Trophoblast cell (in vitro differentiated cells and primary cell): ENCODE measurements around the gene ARNT2.

Experiments
- DNase-seq, 2 donors: peaks; one replicate each; pipeline ENCODE4 v3.0.0-alpha.2; 2016
- H2AFZ ChIP-seq: 2 replicates; pipeline ENCODE4 v1.6.1; 2013; ENCODE audit warnings: low read length, moderate library complexity, mild to moderate bottlenecking; ENCODE audit not compliant: insufficient read depth, poor library complexity
- H2AK5ac ChIP-seq: 2 replicates; pipeline ENCODE4 v1.6.1; 2013; ENCODE audit warnings: mild to moderate bottlenecking, low read length
- H2BK120ac ChIP-seq: 2 replicates; pipeline ENCODE4 v1.6.1; 2013; ENCODE audit warnings: low read length, mild to moderate bottlenecking, moderate library complexity; ENCODE audit not compliant: insufficient read depth, poor library complexity
- H2BK12ac ChIP-seq: 2 replicates; pipeline ENCODE4 v1.6.1; 2013; ENCODE audit warnings: mild to moderate bottlenecking, low read length, moderate library complexity
- H2BK5ac ChIP-seq: 2 replicates; pipeline ENCODE4 v1.6.1; 2013; ENCODE audit warnings: low read length, low read depth, moderate library complexity, mild to moderate bottlenecking; ENCODE audit not compliant: poor library complexity
- H3K14ac ChIP-seq: 2 replicates; pipeline ENCODE4 v1.6.1; 2013; ENCODE audit warnings: mild to moderate bottlenecking, low read length
- H3K18ac ChIP-seq: 2 replicates; pipeline ENCODE4 v1.6.1; 2013; ENCODE audit warnings: mild to moderate bottlenecking, low read length
- H3K23ac ChIP-seq: 2 replicates; pipeline ENCODE4 v1.6.1; 2013; ENCODE audit warnings: low read length
- H3K27ac ChIP-seq: 2 replicates; pipeline ENCODE4 v1.5.1; 2013; ENCODE audit warnings: low read depth, mild to moderate bottlenecking, inconsistent platforms, low read length, moderate library complexity
- H3K27me3 ChIP-seq: 2 replicates; pipeline ENCODE4 v1.6.1; 2013; ENCODE audit warnings: inconsistent platforms, mild to moderate bottlenecking, low read length, moderate library complexity; ENCODE audit not compliant: insufficient read depth
- H3K36me3 ChIP-seq, 2 experiments: 1 replicate in 1 of 2; 2 replicates in 1 of 2; pipeline ENCODE4 v1.6.1; 2013; ENCODE audit warnings: low read length in 2 of 2, mild to moderate bottlenecking in 2 of 2, moderate library complexity in 1 of 2; ENCODE audit not compliant: insufficient read depth in 2 of 2, control insufficient read depth in 1 of 2
- H3K4ac ChIP-seq: 2 replicates; pipeline ENCODE4 v1.6.1; 2013; ENCODE audit warnings: low read depth, mild to moderate bottlenecking, low read length, moderate library complexity
- H3K4me1 ChIP-seq, 2 experiments: 1 replicate in 1 of 2; 2 replicates in 1 of 2; pipeline ENCODE4 v1.6.1; 2013; ENCODE audit warnings: low read length in 2 of 2, mild to moderate bottlenecking in 2 of 2, moderate library complexity in 1 of 2; ENCODE audit not compliant: insufficient read depth in 2 of 2, control insufficient read depth in 1 of 2
- H3K4me2 ChIP-seq: 2 replicates; pipeline ENCODE4 v1.6.1; 2013; ENCODE audit warnings: inconsistent platforms, mild to moderate bottlenecking, low read length, moderate library complexity
- H3K4me3 ChIP-seq: 2 replicates; pipeline ENCODE4 v1.5.1; 2013; ENCODE audit warnings: mild to moderate bottlenecking, low read depth, low read length, inconsistent platforms
- H3K79me1 ChIP-seq: one replicate; pipeline ENCODE4 v1.6.1; 2013; ENCODE audit warnings: low read length
- H3K79me2 ChIP-seq: 2 replicates; pipeline ENCODE4 v1.6.1; 2013; ENCODE audit warnings: low read length, mild to moderate bottlenecking; ENCODE audit not compliant: control insufficient read depth, insufficient read depth, poor library complexity
- H3K9ac ChIP-seq: 2 replicates; pipeline ENCODE4 v1.6.1; 2013; ENCODE audit warnings: mild to moderate bottlenecking, low read length
- H3K9me3 ChIP-seq: 2 replicates; pipeline ENCODE4 v1.6.1; 2013; ENCODE audit warnings: low read depth, mild to moderate bottlenecking, control low read depth, inconsistent platforms, low read length; ENCODE audit not compliant: insufficient read depth
- H4K12ac ChIP-seq: 2 replicates; pipeline ENCODE4 v1.6.1; 2013; ENCODE audit warnings: low read depth, mild to moderate bottlenecking, low read length, moderate library complexity
- H4K8ac ChIP-seq: 2 replicates; pipeline ENCODE4 v1.6.1; 2013; ENCODE audit warnings: low read depth, mild to moderate bottlenecking, low read length, moderate library complexity
- H4K91ac ChIP-seq: one replicate; pipeline ENCODE4 v1.6.1; 2013; ENCODE audit warnings: low read depth, mild to moderate bottlenecking, low read length, moderate library complexity
- WGBS: extraction: QIAGEN DNeasy Blood & Tissue Kit; methylation state at CpG from one replicate; pipeline ENCODE4 v1.1.7; 2013; ENCODE audit warnings: missing lambda C conversion rate; ENCODE audit not compliant: insufficient read length, insufficient coverage; ENCODE audit errors: extremely low coverage; 5-methylcytosine and 5-hydroxymethylcytosine counted together

Gene ARNT2

GRCh38 chr15:80536716-80537115 lies 132.5 kb downstream of the ARNT2 start:
- H2AFZ ChIP-seq = no peak overlapping the region
- H2BK12ac ChIP-seq = no peak overlapping the region
- H4K8ac ChIP-seq = no peak overlapping the region
- no peak overlapping the region for H4K12ac ChIP-seq
- no peaks in the 10 kb centered on the region for H3K27me3 ChIP-seq
- no peak overlapping the region for H2BK120ac ChIP-seq
- no peak overlapping the region for H4K91ac ChIP-seq
- no peaks in the 10 kb centered on the region for H3K4me1 ChIP-seq
- no peak overlapping the region for H3K4ac ChIP-seq
- H3K27ac ChIP-seq = no peak overlapping the region
- no peak for DNase-seq
- no peaks in the 10 kb centered on the region for H3K79me1 ChIP-seq
- no peak overlapping the region for H2AK5ac ChIP-seq
- H3K9ac ChIP-seq = no peak overlapping the region
- no peak overlapping the region for H3K18ac ChIP-seq
- no CpG with 5 or more reads among the region's 2 CpGs for WGBS
- no peak overlapping the region for H3K23ac ChIP-seq
- no peaks in the 10 kb centered on the region for H3K36me3 ChIP-seq
- H3K9me3 ChIP-seq = peaks cover 3% of the 10 kb centered on the region
- H3K79me2 ChIP-seq = no peaks in the 10 kb centered on the region
- H2BK5ac ChIP-seq = no peak overlapping the region
- H3K4me3 ChIP-seq = no peak overlapping the region
- H3K4me2 ChIP-seq = no peak overlapping the region
- H3K14ac ChIP-seq = no peak overlapping the region

- Histone ChIP-seq H3K27me3 (no peaks in the 10 kb centered on the region), H4K8ac (no peak overlapping the region), H3K4me3 (no peak overlapping the region), H2BK5ac (no peak overlapping the region), H3K23ac (no peak overlapping the region), H3K4me2 (no peak overlapping the region), H3K14ac (no peak overlapping the region), H2AK5ac (no peak overlapping the region), H3K36me3 (no peaks in the 10 kb centered on the region), H3K27ac (no peak overlapping the region), H3K4me1 (no peaks in the 10 kb centered on the region), H3K9ac (no peak overlapping the region), H2BK12ac (no peak overlapping the region), H3K9me3 (no peaks in the 10 kb centered on the region), H2BK120ac (no peak overlapping the region), H3K79me2 (no peaks in the 10 kb centered on the region), H3K4ac (no peak overlapping the region), H4K12ac (no peak overlapping the region), H2AFZ (no peak overlapping the region), H3K79me1 (no peaks in the 10 kb centered on the region), H3K18ac (no peak overlapping the region), H4K91ac (no peak overlapping the region)
- no peak for DNase-seq
Measured at GRCh38 chr15:80545078-80545477, 140.9 kb downstream of the ARNT2 start.

- WGBS = no CpG with 5 or more reads among the region's 2 CpGs
- Histone ChIP-seq H2BK12ac (no peak overlapping the region), H3K4me2 (no peak overlapping the region), H3K4me1 (no peaks in the 10 kb centered on the region), H2AFZ (no peak overlapping the region), H3K27me3 (no peaks in the 10 kb centered on the region), H3K9ac (no peak overlapping the region), H4K8ac (no peak overlapping the region), H4K91ac (no peak overlapping the region), H3K23ac (no peak overlapping the region), H2BK120ac (no peak overlapping the region), H3K14ac (no peak overlapping the region), H3K18ac (no peak overlapping the region), H2BK5ac (no peak overlapping the region), H3K79me1 (no peaks in the 10 kb centered on the region), H3K36me3 (no peaks in the 10 kb centered on the region), H3K4me3 (no peak overlapping the region), H3K79me2 (no peaks in the 10 kb centered on the region), H2AK5ac (no peak overlapping the region), H3K9me3 (no peaks in the 10 kb centered on the region), H4K12ac (no peak overlapping the region), H3K4ac (no peak overlapping the region), H3K27ac (no peak overlapping the region)
- DNase-seq = no peak
Measured at GRCh38 chr15:80547264-80547663, 143.1 kb downstream of the ARNT2 start.

GRCh38 chr15:80549191-80549590 lies 145.0 kb downstream of the ARNT2 start:
- Histone ChIP-seq H3K18ac (no peak overlapping the region), H3K14ac (no peak overlapping the region), H3K9me3 (no peaks in the 10 kb centered on the region), H3K4me2 (no peak overlapping the region), H3K27ac (no peak overlapping the region), H2BK120ac (no peak overlapping the region), H3K79me2 (no peaks in the 10 kb centered on the region), H2AK5ac (no peak overlapping the region), H2BK12ac (no peak overlapping the region), H3K36me3 (no peaks in the 10 kb centered on the region), H4K12ac (no peak overlapping the region), H3K9ac (no peak overlapping the region), H3K4me3 (no peak overlapping the region), H3K79me1 (no peaks in the 10 kb centered on the region), H2BK5ac (no peak overlapping the region), H4K91ac (no peak overlapping the region), H3K23ac (no peak overlapping the region), H3K27me3 (no peaks in the 10 kb centered on the region), H4K8ac (no peak overlapping the region), H3K4me1 (no peaks in the 10 kb centered on the region), H3K4ac (no peak overlapping the region), H2AFZ (no peak overlapping the region)
- DNase-seq = no peak
- WGBS = no CpG with 5 or more reads among the region's 1 CpG
